Measurements from ENCODE around the gene KLK3. TPM values are rescaled to one million over a fixed set of nuclear protein-coding genes. Genes with fewer than 3 reads are reported as not detected.

Gene KLK3
- total and polyA plus RNA-seq, 7 donors, result 1.8 to 4.2 (median 3.0) TPM; not detected in 4

GRCh38 chr19:50906217-50906616 is 51.5 kb downstream of the KLK3 start:
- intact Hi-C loops (cut with DNase I), result no loop called here
- Histone ChIP-seq H3K27ac (no peak overlapping the region), H3K27me3 (peaks cover 16 to 72% (median 40%) of the 10 kb centered on the region in 3 donors), H3K36me3 (no peaks in the 10 kb centered on the region), H3K4me1 (peaks cover 0 to 6% (median 0%) of the 10 kb centered on the region in 4 donors), H3K4me3 (no peak overlapping the region), H3K9me3 (peaks cover 0 to 3% (median 0%) of the 10 kb centered on the region in 4 donors)
- WGBS, 2 donors, result 27 to 60% methylated on average over 5 of the region's 5 CpGs
- DNase-seq, result no peak
- TF ChIP-seq EP300 (IDR thresholded peaks at IDR 0.05), result no peak
- no peak for TF ChIP-seq CTCF (IDR thresholded peaks at IDR 0.05)

GRCh38 chr19:50908336-50908735 is 53.6 kb downstream of the KLK3 start:
- WGBS, 2 donors, result 64 to 79% methylated on average over 25 of the region's 25 CpGs

GRCh38 chr19:50909240-50910070 is 54.7 kb downstream of the KLK3 start:
- Histone ChIP-seq H3K27ac (no peak overlapping the region), H3K9me3 (peaks cover 0 to 3% (median 0%) of the 10 kb centered on the region in 4 donors), H3K27me3 (peaks cover 19 to 85% (median 53%) of the 10 kb centered on the region in 3 donors), H3K4me1 (peaks cover 0 to 6% (median 0%) of the 10 kb centered on the region in 4 donors), H3K4me3 (peak overlapping the region in 1 of 4 donors; percentile 17), H3K36me3 (no peaks in the 10 kb centered on the region)
- no peak for TF ChIP-seq POLR2A (IDR thresholded peaks at IDR 0.05)
- no peak for TF ChIP-seq POLR2AphosphoS5 (IDR thresholded peaks at IDR 0.05)
- TF ChIP-seq CTCF (IDR thresholded peaks at IDR 0.05), result no peak
- TF ChIP-seq EP300 (IDR thresholded peaks at IDR 0.05), result no peak
- WGBS, 2 donors, result 5 to 6% methylated on average over 36 of the region's 36 CpGs
- DNase-seq, result no peak
- intact Hi-C loops (cut with DNase I), result no loop called here

More at GRCh38 chr19:50908336-50908735, 53.6 kb downstream of the KLK3 start:
- Histone ChIP-seq H3K9me3 (peaks cover 0 to 3% (median 0%) of the 10 kb centered on the region in 4 donors), H3K36me3 (no peaks in the 10 kb centered on the region), H3K4me1 (peaks cover 0 to 6% (median 0%) of the 10 kb centered on the region in 4 donors), H3K4me3 (peak overlapping the region in 1 of 4 donors; percentile 17), H3K27ac (no peak overlapping the region), H3K27me3 (peaks cover 19 to 88% (median 53%) of the 10 kb centered on the region in 3 donors)
- TF ChIP-seq EP300 (IDR thresholded peaks at IDR 0.05) (no peak), POLR2AphosphoS5 (IDR thresholded peaks at IDR 0.05) (no peak), CTCF (IDR thresholded peaks at IDR 0.05) (no peak), POLR2A (IDR thresholded peaks at IDR 0.05) (no peak)
- intact Hi-C loops (cut with DNase I), result no loop called here
- DNase-seq, result no peak

Other genes starting within 250 kb of the KLK3 start
- gene SYT3, start 215.0 kb upstream of the KLK3 start, total RNA-seq, result under 1 TPM; 0.28 to 0.66 (median 0.38) TPM
- under 1 TPM in 2 of 3 donors, not detected in 1; under 0.01 to 0.38 TPM for gene SYT3, start 215.0 kb upstream of the KLK3 start, polyA plus RNA-seq
- not detected for gene C19orf81, start 205.5 kb upstream of the KLK3 start, total RNA-seq
- not detected for gene C19orf81, start 205.5 kb upstream of the KLK3 start, polyA plus RNA-seq
- 1 to 10 TPM in 2 of 4 donors, under 1 TPM in 2; under 0.01 to 1.2 (median 0.54) TPM for gene SHANK1, start 135.1 kb upstream of the KLK3 start, total RNA-seq
- under 1 TPM in 1 of 3 donors, not detected in 2; 0.19 TPM for gene SHANK1, start 135.1 kb upstream of the KLK3 start, polyA plus RNA-seq
- gene CLEC11A, start 131.6 kb upstream of the KLK3 start, total RNA-seq, result 10 to 100 TPM in 3 of 4 donors, 1 to 10 TPM in 1; 9.5 to 20.2 (median 14.6) TPM
- 1 to 10 TPM; 2.1 to 6.1 (median 3.6) TPM for gene CLEC11A, start 131.6 kb upstream of the KLK3 start, polyA plus RNA-seq
- gene GPR32, start 84.5 kb upstream of the KLK3 start, total RNA-seq, result not detected
- not detected for gene GPR32, start 84.5 kb upstream of the KLK3 start, polyA plus RNA-seq
- gene ACP4, start 64.5 kb upstream of the KLK3 start, total RNA-seq, result not detected
- gene ACP4, start 64.5 kb upstream of the KLK3 start, polyA plus RNA-seq, result not detected
- not detected for gene KLK1, start 31.1 kb upstream of the KLK3 start, total RNA-seq
- gene KLK1, start 31.1 kb upstream of the KLK3 start, polyA plus RNA-seq, result 100 to 1,000 TPM in 2 of 3 donors, 10 to 100 TPM in 1; 44.6 to 398 (median 277) TPM
- not detected for gene KLK15, start 21.3 kb upstream of the KLK3 start, total RNA-seq
- gene KLK15, start 21.3 kb upstream of the KLK3 start, polyA plus RNA-seq, result 10 to 100 TPM in 1 of 3 donors, 1 to 10 TPM in 2; 2.1 to 10.2 (median 2.8) TPM
- not detected for gene KLK2, start 18.5 kb downstream of the KLK3 start, total RNA-seq
- under 1 TPM in 1 of 3 donors, not detected in 2; 0.28 TPM for gene KLK2, start 18.5 kb downstream of the KLK3 start, polyA plus RNA-seq
- not detected for gene KLK4, start 56.5 kb downstream of the KLK3 start, total RNA-seq
- gene KLK4, start 56.5 kb downstream of the KLK3 start, polyA plus RNA-seq, result 1 to 10 TPM in 2 of 3 donors, under 1 TPM in 1; 0.39 to 2.8 (median 1.2) TPM
- gene KLK5, start 98.1 kb downstream of the KLK3 start, total RNA-seq, result not detected
- gene KLK5, start 98.1 kb downstream of the KLK3 start, polyA plus RNA-seq, result not detected
- gene KLK6, start 114.7 kb downstream of the KLK3 start, total RNA-seq, result not detected
- gene KLK6, start 114.7 kb downstream of the KLK3 start, polyA plus RNA-seq, result not detected
- not detected for gene KLK7, start 129.0 kb downstream of the KLK3 start, total RNA-seq
- gene KLK7, start 129.0 kb downstream of the KLK3 start, polyA plus RNA-seq, result not detected
- gene KLK8, start 146.7 kb downstream of the KLK3 start, total RNA-seq, result not detected
- gene KLK8, start 146.7 kb downstream of the KLK3 start, polyA plus RNA-seq, result not detected
- gene KLK10, start 164.8 kb downstream of the KLK3 start, total RNA-seq, result 1 to 10 TPM in 1 of 4 donors, under 1 TPM in 1, not detected in 2; 0.82 to 2.5 TPM
- under 1 TPM; 0.60 to 0.69 (median 0.67) TPM for gene KLK10, start 164.8 kb downstream of the KLK3 start, polyA plus RNA-seq
- gene KLK11, start 171.7 kb downstream of the KLK3 start, total RNA-seq, result under 1 TPM in 1 of 4 donors, not detected in 3; 0.71 TPM
- gene KLK11, start 171.7 kb downstream of the KLK3 start, polyA plus RNA-seq, result under 1 TPM in 1 of 3 donors, not detected in 2; 0.76 TPM
- gene KLK12, start 180.1 kb downstream of the KLK3 start, total RNA-seq, result not detected
- gene KLK12, start 180.1 kb downstream of the KLK3 start, polyA plus RNA-seq, result 1 to 10 TPM in 1 of 3 donors, not detected in 2; 2.6 TPM
- not detected for gene KLK13, start 210.2 kb downstream of the KLK3 start, total RNA-seq
- under 1 TPM in 2 of 3 donors, not detected in 1; 0.58 to 0.60 TPM for gene KLK13, start 210.2 kb downstream of the KLK3 start, polyA plus RNA-seq
- gene KLK14, start 228.0 kb downstream of the KLK3 start, total RNA-seq, result not detected
- gene KLK14, start 228.0 kb downstream of the KLK3 start, polyA plus RNA-seq, result under 1 TPM in 1 of 3 donors, not detected in 2; 0.51 TPM

Measured in sigmoid colon (tissue), 7 donors.